Loucy (cell line): Measurements from ENCODE around the gene LRRC27.

ENCODE experiments used
- H2AFZ ChIP-seq: fragments of 200-600 bp; sonication (generic); 2 replicates; pipeline ENCODE4 v1.6.0; 2016; ENCODE audit warnings: antibody characterized with exemption, mild to moderate bottlenecking, low read length, moderate library complexity
- H3F3A ChIP-seq: fragments of 200-600 bp; 2 replicates; pipeline ENCODE4 v1.6.0; 2016; ENCODE audit warnings: antibody characterized with exemption, low read depth, mild to moderate bottlenecking
- H3K27me3 ChIP-seq: fragments of 200-600 bp; sonication (generic); 2 replicates; pipeline ENCODE4 v1.6.1; 2014; ENCODE audit warnings: low read length, mild to moderate bottlenecking; ENCODE audit not compliant: insufficient read depth, poor library complexity, severe bottlenecking
- H3K36me3 ChIP-seq: fragments of 200-600 bp; sonication (generic); 2 replicates; pipeline ENCODE4 v1.6.1; 2016; ENCODE audit warnings: low read length; ENCODE audit not compliant: insufficient read depth
- H3K4me1 ChIP-seq: fragments of 200-600 bp; sonication (generic); 2 replicates; pipeline ENCODE4 v1.5.1; 2014; ENCODE audit warnings: low read length, mild to moderate bottlenecking; ENCODE audit not compliant: insufficient read depth, poor library complexity, severe bottlenecking
- H3K4me2 ChIP-seq: fragments of 200-600 bp; sonication (generic); 2 replicates; pipeline ENCODE4 v1.6.0; 2014; ENCODE audit warnings: antibody characterized with exemption, low read length, low read depth, mild to moderate bottlenecking; ENCODE audit not compliant: poor library complexity, severe bottlenecking
- H3K4me3 ChIP-seq: fragments of 200-600 bp; sonication (generic); 2 replicates; pipeline ENCODE4 v1.5.1; 2014; ENCODE audit warnings: low read length, mild to moderate bottlenecking, mixed read lengths; ENCODE audit not compliant: poor library complexity, severe bottlenecking
- H3K79me2 ChIP-seq: fragments of 200-600 bp; sonication (generic); 2 replicates; pipeline ENCODE4 v1.6.1; 2014; ENCODE audit warnings: low read length; ENCODE audit not compliant: insufficient read depth
- H3K9ac ChIP-seq: fragments of 200-600 bp; sonication (generic); 2 replicates; pipeline ENCODE4 v1.6.0; 2014; ENCODE audit warnings: mild to moderate bottlenecking, low read depth, low read length, moderate library complexity; ENCODE audit not compliant: poor library complexity, severe bottlenecking
- H3K9me2 ChIP-seq: fragments of 200-600 bp; sonication (generic); replicated peaks from 2 replicates; pipeline ENCODE4 v1.6.1; 2016; ENCODE audit warnings: low read depth, low read length, mixed read lengths
- H3K9me3 ChIP-seq: fragments of 200-600 bp; sonication (generic); 2 replicates; pipeline ENCODE4 v1.6.1; 2014; ENCODE audit warnings: mild to moderate bottlenecking, antibody characterized with exemption, low read length, low read depth; ENCODE audit not compliant: insufficient read depth
- H4K20me1 ChIP-seq: fragments of 200-600 bp; sonication (generic); 2 replicates; pipeline ENCODE4 v1.6.0; 2014; ENCODE audit warnings: antibody characterized with exemption, low read length, mild to moderate bottlenecking; ENCODE audit not compliant: insufficient read depth, poor library complexity, severe bottlenecking
- CTCF ChIP-seq: fragments of 200-600 bp; sonication (generic); conservative IDR thresholded peaks from 2 replicates; pipeline ENCODE4 v1.5.1; 2014; ENCODE audit warnings: mild to moderate bottlenecking, antibody characterized with exemption, low read length
- EZH2phosphoT487 ChIP-seq: fragments of 200-600 bp; IDR thresholded peaks from 2 replicates; pipeline ENCODE4 v1.6.1; 2018; ENCODE audit warnings: antibody characterized with exemption, mild to moderate bottlenecking, moderate library complexity, borderline replicate concordance

The LRRC27 gene

GRCh38 chr10:132308587-132309470, 23.2 kb upstream of the LRRC27 start:
- Histone ChIP-seq H3K9ac (no peak overlapping the region), H3K79me2 (no peaks in the 10 kb centered on the region), H3F3A (no peaks in the 10 kb centered on the region), H2AFZ (no peak overlapping the region), H3K4me3 (no peak overlapping the region), H3K4me2 (no peak overlapping the region), H3K9me2 (no peaks in the 10 kb centered on the region), H4K20me1 (no peaks in the 10 kb centered on the region), H3K36me3 (no peaks in the 10 kb centered on the region), H3K4me1 (no peaks in the 10 kb centered on the region), H3K9me3 (no peaks in the 10 kb centered on the region; the same call in 1 of the 2 replicates), H3K27me3 (no peaks in the 10 kb centered on the region)
- TF ChIP-seq EZH2phosphoT487 (no peak), CTCF (no peak)

GRCh38 chr10:132309471-132309865, 22.5 kb upstream of the LRRC27 start:
- Histone ChIP-seq H3F3A (no peaks in the 10 kb centered on the region), H3K4me1 (no peaks in the 10 kb centered on the region), H3K9me2 (no peaks in the 10 kb centered on the region), H3K79me2 (no peaks in the 10 kb centered on the region), H3K27me3 (no peaks in the 10 kb centered on the region), H3K9me3 (no peaks in the 10 kb centered on the region; the same call in 1 of the 2 replicates), H3K4me2 (no peak overlapping the region), H3K9ac (no peak overlapping the region), H3K4me3 (no peak overlapping the region), H2AFZ (no peak overlapping the region), H3K36me3 (no peaks in the 10 kb centered on the region), H4K20me1 (no peaks in the 10 kb centered on the region)
- no peak for TF ChIP-seq EZH2phosphoT487
- TF ChIP-seq CTCF, result no peak

- Histone ChIP-seq H3K4me3 (no peak overlapping the region), H3F3A (no peaks in the 10 kb centered on the region), H3K9me3 (no peaks in the 10 kb centered on the region; the same call in 1 of the 2 replicates), H3K4me1 (no peaks in the 10 kb centered on the region), H4K20me1 (no peaks in the 10 kb centered on the region), H3K27me3 (no peaks in the 10 kb centered on the region), H3K36me3 (no peaks in the 10 kb centered on the region), H2AFZ (no peak overlapping the region), H3K4me2 (no peak overlapping the region), H3K9ac (no peak overlapping the region), H3K79me2 (no peaks in the 10 kb centered on the region), H3K9me2 (no peaks in the 10 kb centered on the region)
- TF ChIP-seq CTCF (no peak), EZH2phosphoT487 (no peak)
Measured at GRCh38 chr10:132309879-132310591, 22.0 kb upstream of the LRRC27 start.
